Activated CD8-positive, alpha-beta memory T cell treated with anti-CD3 and anti-CD28 coated beads for 4 hours (primary cell): ENCODE measurements around the gene LRCOL1.

Experiments used
- DNase-seq, 2 donors: peaks; one replicate each; pipeline ENCODE4 v3.0.0-alpha.2; 2020; ENCODE audit warnings: low read depth in 2 of 2

The LRCOL1 gene

DNA sequence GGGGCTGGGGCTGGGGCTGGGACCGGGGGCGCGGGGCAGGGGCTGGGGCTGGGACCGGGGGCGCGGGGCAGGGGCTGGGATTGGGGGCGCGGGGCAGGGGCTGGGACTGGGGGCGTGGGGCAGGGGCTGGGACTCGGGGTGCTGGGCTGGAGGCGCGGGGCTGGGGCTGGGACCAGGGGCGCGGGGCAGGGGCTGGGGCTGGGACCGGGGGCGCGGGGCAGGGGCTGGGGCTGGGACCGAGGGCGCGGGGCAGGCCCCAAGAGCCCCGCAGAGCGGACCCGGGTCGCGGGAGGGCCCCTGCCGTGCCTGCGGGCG lies 8.6 kb upstream of the LRCOL1 start:
- DNase-seq: no peak

DNA sequence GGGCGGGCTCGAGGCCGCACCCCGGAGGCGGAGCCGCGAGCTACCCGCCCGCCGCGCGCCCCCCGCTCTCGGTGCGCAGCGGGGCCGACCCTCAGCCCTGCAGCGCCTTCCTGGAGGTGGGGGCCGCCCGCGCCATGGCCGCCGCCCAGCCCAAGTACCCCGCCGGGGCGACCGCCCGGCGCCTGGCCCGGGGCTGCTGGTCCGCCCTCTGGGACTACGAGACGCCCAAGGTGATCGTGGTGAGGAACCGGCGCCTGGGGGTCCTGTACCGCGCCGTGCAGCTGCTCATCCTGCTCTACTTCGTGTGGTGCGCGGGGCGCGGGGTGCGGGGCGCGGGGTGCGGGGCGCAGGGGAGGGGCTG lies 8.3 kb upstream of the LRCOL1 start, which contains the start of gene P2RX2:
Gene P2RX2 (plus strand): TSS at position 94 of the 361 bp plus-strand sequence. CDS start 41 bp downstream, at position 135.
- no peak for DNase-seq

DNA sequence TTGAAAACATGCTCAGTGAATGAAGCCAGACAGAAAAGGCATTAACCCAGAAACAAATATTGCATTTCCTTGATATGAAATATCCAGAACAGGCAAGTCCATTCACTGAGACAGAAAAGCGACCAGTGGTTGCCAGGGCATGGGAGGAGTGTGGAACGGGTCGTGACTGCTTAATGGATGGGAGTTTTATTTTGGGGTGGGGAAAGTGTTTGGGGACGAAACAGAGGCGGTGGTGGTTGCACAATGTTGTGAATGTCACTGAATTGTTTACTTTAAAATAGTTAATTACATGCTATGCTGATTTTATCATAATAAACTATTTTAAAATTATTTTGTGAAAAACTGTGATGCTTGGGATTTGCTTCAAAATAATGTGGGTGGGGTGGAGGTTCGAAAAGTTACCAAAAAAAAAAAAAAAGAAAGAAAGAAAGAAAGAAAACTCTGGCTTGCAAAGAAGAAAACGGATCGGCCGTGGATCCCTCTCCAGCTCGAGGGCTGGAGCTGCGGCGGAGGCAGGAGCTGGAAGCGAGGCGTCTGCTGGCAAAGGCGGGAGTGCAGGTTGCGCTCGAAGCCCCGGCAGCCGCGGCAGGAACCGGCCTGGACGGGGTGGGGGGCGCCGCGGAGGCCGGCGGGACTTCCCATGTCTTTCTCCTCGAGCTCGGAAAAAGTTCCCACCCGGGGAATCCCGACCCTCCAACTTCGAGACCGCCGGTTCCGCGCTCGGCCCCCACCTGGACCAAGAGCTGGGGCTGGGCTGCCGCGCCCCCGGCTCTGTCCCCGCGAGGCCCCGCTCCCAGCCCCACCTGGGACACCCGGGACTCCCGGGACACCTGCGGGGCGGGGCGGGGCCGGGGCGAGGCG lies 7.7 kb upstream of the LRCOL1 start:
- DNase-seq: no peak

DNA sequence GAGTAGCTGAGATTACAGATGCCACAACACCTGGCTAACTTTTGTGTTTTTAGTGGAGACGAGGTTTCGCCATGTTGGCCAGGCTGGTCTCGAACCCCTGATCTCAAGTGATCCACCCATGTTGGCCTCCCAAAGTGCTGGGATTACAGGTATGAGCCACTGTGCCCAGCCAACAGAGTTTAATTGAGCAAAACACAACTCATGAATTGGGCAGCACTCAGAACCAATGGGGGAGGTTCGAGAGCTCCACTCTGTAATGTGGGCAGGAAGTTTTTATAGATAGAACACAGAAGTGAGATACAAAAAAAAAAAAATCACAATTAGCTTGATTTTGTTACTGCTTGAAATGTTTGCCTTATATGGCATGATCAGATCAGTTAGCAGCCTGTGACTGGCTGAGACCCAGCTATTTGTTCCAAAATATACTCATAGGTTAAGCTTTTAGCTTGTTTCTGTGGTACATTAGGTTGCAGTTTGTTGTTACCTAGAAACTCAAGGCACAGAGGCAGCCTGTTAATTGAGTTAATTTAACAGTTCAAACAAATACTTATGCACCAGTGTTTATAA lies 6.8 kb upstream of the LRCOL1 start:
- no peak for DNase-seq

DNA sequence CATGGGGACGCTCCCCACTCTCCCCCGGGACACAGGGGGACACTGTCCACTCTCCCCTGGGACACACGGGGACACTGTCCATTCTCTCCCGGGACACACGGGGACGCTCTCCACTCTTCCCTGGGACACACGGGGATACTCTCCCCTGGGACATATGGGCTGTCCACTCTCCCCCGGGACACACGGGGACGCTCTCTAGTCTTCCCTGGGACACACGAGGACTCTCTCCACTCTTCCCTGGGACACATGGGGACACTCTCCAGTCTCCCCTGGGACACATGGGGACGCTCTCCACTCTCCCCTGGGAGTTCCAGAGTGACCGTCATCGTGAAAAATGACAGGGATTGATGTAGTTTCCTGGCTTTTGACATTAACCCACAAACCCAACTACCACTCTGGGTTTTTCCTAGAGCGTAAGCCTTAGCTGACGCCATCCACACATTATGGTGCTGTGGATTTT lies 5.2 kb upstream of the LRCOL1 start:
- DNase-seq: no peak

DNA sequence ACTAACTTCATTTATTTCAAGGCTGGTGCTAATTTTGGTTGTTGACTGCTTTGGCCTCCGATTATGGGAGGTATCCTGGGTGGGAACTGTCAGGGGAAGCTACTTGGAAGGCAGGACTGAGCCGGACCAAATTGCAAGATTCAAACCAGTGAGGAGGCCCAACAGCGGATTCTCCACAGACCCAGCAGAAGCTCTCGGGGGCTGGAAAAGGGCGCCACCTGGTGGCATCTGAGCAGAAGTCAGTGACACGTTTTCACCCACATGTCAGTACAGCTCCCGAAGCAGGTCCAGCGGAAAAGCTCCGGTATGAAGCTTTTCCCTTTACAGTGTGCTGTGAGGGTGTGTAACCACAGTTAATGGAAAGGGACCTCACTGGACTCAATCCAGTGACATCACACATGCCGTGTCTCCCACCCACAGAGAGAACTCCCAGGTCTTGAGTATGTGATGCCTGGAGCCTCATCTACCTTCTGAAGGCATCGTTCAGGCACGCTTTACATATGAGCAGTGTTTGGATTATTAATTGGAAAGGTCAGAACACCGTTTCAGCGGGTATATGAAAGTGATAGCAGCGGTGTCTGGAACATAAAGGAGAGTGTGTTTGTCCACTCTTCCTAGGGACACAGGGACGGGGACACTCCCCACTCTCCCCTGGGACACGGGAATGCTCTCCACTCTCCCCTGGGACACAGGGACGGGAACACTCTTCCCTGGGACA lies 4.6 kb upstream of the LRCOL1 start:
- DNase-seq: peak; percentile 60 to 64

DNA sequence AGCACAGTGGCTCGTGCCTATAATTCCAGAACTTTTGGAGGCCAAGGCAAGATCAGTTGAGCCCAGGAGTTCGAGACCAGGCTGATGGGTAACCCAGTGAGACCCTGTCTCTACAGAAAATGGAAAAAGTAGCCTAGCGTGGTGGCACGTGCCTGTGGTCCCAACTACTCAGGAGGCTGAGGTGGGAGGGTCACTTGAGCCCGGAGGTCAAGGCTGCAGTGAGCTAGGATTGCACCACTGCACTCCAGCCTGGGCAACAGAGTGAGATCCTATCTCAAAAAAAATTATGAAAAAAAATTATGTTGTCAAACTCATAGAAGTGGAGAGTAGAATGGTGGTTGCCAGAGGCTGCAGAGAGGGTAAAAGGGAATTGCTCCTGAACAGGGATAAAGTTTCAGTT lies 3.6 kb upstream of the LRCOL1 start:
- DNase-seq: no peak

DNA sequence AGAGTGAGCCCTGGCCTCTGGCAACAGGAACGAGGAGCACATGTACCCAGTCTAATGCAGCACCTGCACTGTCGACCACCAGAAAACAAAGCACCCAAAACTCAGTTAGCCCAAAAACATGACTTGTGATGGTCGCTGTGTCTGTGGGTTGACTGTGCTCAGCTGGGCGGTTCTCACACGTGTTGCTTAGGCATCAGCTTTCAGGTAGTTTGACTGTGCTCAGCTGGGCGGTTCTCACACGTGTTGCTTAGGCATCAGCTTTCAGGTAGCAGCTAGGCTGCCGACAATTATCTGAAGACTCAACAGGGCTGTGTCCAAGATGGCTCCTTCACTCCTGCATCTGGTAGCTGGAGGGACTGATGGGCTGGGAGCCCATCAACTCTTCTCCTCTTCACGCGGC lies 1.2 kb upstream of the LRCOL1 start:
- no peak for DNase-seq

DNA sequence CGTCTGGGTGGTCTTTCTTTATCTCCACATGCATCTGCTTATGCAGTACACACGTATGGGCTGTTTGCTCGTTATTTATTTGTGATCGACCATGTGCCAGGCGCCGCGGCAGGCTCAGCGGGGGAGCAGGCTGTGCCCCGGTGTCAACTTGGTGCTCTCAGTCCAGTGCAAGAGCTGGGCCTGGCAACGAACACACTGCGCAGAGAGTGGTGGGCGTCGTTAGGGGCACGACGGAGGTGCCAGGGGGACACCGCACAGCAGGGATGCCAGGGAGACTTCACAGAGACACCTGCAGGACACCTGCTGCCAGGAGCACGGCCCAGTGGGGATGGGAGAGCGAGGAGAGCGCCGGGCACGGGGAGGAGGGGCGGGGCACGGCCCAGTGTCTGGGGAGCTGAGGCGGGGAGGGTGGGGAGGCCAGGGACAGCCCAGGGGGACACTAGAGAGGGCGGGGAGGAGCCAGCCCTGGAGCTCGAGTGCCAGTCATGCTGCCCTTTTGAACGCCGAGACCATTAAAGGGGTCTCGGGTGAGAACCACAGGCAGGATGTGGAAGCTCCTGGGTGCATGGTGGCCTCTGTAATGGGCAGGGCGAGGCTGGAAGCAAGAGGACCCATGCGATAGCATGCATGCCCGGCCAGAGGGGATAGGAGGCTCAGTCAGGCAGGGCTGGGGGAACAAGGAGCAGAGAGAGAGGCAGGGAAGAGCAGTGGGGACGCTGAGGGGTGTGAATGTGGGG lies 652 bp upstream of the LRCOL1 start:
- no peak for DNase-seq

DNA sequence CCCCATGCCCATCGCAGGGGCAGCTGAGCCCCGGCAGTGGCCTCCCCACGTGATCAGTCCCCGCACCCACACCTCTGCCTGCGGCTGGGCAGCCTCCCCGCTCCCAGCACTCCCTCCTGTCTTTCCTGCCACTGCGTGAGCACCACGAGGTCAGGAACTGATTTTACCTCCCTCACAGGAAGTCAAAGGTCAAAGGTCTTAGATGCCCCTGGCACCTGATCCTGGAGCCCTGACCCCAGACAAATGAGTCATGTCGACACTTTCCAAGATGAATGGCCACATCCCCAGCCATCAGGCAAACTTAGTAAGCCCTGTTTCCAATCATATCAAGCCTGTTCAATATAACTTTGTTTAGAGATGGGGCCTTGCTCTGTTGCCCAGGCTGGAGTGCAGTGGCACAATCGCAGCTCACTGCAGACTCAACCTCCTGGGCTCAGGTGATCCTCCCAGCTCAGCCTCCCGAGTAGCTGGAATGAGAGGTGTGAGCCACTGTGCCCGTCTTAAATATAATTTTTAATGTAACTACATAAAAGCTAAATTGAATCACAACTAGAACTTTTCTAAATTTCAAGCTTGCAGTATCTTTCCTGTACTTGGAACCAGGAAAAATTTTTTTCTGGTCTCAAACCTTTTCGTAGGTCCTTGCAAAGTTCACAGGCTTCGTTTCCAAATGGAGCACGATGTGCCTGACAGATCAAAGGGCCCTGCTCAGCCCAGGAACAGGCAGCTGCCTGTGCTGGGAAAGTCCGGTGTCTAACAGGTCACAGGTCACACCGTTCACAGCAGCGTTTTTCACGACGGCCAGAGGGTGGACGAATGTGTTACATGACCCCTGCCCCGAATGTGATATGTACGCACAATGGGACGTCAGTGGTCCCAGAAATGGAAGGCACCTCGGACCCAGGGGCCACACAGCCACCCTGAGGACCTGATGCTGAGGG lies 1.9 kb downstream of the LRCOL1 start:
- no peak for DNase-seq

DNA sequence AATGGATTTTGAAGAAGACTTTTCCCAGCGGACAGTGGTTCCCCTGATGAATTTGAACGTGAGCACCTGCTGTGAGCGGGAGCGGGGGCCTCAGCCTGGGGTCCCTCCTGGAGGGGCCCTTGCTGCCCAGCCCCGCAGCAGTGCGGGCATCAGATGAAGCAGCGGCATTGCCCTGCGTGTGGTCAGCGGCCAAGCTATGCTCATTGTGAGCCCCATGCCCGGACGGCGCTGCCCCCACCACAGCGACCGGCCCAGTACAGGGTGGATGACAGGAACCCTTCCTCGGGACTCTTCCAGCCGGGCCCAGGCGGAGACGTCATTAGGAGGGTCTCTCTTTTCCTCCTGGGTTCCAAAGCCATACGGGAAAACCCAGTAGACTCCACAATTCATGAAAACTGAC lies 3.5 kb downstream of the LRCOL1 start:
- no peak for DNase-seq

DNA sequence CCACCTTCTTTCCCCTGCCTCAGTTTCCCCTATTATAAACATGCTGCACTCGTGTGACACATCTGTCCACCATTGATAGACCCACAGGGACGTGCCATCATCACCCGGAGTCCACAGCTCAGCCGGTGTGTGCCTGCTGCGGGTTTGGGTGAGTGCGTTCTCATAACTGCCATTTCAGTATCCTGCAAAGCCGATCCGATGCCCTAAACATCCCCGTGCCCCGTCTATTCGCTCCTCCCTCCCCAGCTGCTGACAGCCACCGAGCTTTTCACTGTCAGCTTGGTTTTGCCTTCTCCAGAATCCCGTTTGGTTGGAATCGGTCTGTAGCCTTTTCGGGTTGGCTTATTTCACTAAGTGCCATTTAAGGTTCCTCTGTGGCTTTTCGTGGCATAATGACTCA lies 3.9 kb downstream of the LRCOL1 start:
- DNase-seq: no peak

DNA sequence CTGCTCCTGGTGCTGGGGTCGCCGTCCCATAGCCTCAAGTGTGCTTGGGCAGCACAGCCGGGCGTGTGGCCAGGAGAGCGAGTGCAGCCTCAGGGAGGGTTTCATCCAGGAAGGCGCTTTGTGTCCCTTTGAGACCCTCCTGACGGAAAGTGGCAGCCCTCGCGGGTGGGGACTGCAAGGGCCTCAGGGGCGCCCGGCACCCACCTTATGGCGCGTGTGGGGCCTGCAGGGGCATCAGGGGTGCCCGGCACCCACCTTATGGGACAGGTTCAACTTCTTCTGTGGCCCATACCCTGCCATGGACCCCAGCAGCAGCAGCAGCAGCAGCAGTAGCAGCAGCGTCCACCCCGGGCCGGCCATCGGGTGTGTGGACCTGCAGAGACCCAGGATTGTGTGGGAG lies 4.5 kb downstream of the LRCOL1 start:
- DNase-seq: no peak

DNA sequence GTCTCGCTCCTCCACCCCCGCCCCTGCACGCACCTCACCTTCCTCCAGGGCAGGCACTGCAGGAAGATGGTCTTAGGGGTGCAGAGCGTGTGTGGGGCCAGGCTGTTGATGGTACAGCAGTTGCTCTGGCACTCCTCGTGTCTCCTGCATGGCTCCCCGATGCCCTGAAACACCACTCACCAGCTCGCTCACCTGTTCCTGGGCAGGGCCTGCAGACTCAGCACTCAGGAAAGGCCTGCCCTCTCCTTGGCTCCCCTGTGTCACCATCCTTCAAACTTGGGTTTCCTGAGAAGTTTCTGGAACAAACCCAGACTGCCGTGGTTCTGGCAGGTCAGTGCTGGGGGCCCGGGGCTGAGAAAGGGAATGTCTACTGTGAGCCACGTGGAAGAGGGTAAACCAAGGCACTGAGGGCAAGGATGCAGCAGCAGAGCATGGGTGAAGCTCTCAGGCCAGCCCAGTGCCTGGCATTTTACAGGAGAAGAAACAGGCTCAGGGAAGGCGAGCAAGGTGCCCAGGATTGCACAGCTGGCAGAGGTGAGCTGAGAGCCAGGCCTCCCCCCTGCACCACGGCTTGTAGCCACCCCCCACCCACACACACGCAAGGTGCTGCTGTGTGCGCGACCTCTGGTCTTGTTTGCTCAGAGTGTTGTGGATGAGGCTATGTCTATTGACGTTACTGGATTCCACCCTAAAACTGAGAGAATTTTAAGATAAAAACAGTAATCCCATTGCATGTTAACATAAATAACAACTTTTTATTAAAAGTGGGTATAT lies 5.5 kb downstream of the LRCOL1 start:
- no peak for DNase-seq

DNA sequence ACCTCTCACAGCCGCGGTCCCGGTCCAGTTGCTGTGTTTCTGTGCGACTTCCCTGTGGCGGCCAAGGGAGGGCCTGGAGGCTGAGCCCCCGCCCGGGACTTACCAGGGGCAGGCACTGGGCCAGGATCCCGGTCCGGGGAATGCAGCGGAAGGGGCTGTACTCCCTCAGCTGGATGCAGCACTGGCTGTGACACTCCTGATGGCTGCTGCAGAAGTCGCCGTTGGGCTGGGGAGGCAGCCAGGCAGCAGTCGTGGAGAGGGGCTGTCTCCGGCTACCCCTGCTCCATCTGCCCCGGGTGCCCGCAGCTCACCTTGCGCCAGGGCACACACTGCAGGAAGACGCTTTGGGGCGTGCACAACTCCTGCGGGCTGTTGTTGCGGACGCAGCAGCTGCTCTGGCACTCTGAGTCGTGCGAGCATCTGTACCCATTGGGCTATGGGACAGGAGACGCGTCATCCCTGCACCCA lies 6.2 kb downstream of the LRCOL1 start:
- DNase-seq: no peak

DNA sequence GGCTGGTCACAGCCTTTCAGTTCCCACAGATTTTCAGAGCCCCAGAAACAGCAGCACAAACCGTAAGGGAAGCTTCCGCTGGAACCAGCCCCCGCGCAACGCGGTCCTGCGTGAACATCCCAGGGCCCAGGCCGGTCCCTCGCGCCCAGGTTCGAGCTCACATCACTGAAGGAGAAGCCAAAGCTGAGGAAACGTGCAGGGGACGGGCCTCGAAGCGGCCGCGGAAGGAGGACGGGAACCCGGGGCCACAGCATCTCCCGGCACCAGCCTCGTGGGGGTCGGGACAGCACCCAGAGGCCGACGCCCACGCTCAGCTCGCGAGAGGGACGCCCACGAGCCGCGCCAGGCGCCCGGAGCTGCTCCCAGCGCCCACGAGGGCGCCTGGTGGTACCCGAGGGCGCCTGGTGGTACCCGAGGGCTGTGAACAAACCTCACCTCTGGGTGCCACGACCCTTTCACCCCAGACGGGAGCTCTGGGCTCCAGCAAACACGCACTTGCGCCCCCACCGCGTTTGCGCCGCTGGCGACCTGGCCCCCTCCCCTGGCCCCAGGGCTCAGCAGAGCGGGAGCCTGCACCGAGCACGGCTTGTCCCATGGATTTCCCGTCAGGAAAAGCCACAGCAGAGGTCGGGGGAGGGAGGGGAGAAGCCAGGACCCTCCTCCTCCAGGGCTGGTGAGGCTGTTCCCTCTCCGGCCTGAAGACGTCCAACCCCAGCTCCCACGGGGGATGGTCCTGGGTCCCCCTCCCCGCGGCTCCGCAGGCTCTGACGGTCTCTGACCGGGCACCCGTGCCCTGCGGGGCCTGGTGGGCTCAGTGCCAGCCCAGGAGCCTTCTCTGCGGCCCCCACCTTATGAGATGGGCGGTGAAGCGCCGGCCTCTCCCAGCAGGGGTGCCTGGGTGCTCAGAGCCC lies 6.9 kb downstream of the LRCOL1 start:
- DNase-seq: no peak

DNA sequence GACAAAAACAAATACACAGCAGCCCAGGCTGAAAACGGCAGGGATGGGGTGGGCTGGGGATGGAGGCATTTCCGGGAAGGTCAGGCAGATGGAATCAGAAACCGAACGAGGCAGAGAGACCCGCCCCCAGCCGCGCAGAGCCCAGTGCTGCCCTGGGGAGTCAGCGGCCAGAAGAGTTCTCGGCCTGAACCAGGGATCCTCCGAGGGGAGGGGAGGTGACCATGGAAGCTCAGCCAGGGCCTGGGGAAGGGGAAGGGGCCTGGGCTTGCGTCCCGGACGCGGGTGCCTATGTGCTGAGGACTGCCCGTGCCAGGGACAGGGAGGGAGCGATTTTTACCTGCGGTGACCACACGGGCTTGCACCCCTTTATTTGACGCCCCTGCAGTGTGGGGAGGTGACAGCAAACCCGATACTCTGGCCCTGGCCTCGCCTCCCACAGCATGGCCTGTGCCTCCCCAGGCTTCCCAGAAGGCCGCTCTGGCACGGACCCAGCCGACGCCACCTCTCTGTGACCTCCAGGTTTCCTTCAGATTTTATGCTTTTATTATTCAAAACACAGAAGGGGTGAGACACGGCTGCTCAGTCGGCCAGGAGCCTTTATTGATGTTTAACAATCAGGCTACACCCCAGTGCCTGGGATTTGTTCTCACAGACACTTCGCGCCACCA lies 7.7 kb downstream of the LRCOL1 start:
- no peak for DNase-seq

DNA sequence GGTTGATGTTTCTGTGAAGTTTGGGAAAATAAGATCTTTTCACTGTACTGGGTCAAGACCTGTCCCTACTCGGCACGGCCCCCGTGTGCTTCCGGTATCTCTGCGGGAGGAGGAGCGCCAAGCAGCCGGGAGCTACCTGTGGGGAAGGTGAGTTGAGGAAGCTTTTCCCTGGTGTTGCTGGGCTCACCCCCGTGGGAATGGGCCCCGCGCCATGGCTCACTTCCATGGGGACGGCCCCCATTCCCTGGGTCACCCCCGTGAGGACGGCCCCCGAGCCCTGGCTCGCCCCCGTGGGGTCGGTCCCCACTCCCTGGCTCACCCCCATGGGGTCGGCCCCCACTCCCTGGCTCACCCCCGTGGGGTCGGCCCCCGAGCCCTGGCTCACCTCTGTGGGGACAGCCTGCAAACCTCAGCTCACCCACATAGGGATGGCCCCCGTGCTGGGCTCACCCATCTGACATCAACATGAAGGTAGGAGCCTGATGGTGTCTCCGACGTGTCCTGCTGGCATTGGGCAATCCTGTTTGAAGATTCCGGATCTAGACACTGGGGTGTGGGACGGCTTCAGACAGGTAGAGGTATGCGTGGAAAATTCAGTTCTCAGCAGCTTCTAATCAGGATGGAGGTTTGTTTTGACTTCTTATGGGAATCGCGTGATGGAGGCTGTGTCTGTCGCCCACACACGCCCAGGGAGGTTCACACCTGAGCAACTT lies 9.1 kb downstream of the LRCOL1 start:
- DNase-seq: no peak
